ENCODE data around the gene MYH7B. TPM values are rescaled to one million over a fixed set of nuclear protein-coding genes. Genes with fewer than 3 reads are reported as not detected.
A peak's percentile ranks its signal among the peaks of the same experiment; 100 is the strongest.

Gene MYH7B
- total RNA-seq, 1 experiment from 2014 or later, result 0.98 TPM

DNA sequence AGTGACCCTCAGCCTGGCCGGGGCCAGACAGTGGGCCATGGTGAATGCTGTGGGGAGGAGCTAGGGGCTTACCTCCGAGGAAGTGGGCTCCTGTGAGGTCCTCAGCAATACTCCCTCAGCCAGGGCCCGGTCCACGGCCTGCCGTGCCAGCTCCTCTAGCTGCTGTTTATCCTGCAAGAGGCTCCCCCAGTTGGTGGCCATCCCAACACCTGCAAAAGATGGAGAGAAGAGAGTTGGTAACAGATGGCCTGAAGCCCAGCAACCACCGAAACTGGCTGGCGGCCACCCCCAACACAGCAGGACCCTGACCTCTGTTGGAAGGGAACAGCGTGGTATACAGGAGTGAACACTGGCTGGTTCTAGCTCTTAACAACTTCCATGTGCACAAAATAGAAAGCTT, 4.0 kb upstream of the MYH7B start:
- H3K27ac Mint-ChIP-seq, result peak overlapping the region; percentile 41; the same call in 1 of the 2 replicates

DNA sequence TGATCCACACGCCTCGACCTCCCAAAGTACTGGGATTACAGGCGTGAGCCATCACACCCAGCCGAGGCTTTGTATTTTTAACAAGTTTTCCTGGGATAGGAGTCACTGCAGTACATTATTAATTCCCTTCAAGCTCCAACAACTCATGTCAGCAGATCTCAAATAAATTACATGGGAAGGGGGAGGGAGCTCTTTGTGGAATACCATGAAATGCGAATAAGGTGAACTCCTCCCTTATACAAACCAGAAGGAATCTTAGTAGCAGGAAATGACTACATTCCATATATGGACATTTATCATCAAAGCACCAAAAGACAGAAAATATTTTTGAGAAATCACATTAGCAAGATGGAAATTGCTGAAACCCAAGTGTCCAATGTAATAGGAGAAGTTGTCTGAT, 3.0 kb upstream of the MYH7B start:
- POLR2A ChIA-PET, result no interaction called here
- TF ChIP-seq CREB1 (CRISPR knock-in tag; IDR thresholded peaks at IDR 0.05) (no peak), CREM (CRISPR knock-in tag; IDR thresholded peaks at IDR 0.05) (no peak), HMGA2 (CRISPR knock-in tag; IDR thresholded peaks at IDR 0.05) (no peak)
- TF ChIP-seq, protein P1, sequence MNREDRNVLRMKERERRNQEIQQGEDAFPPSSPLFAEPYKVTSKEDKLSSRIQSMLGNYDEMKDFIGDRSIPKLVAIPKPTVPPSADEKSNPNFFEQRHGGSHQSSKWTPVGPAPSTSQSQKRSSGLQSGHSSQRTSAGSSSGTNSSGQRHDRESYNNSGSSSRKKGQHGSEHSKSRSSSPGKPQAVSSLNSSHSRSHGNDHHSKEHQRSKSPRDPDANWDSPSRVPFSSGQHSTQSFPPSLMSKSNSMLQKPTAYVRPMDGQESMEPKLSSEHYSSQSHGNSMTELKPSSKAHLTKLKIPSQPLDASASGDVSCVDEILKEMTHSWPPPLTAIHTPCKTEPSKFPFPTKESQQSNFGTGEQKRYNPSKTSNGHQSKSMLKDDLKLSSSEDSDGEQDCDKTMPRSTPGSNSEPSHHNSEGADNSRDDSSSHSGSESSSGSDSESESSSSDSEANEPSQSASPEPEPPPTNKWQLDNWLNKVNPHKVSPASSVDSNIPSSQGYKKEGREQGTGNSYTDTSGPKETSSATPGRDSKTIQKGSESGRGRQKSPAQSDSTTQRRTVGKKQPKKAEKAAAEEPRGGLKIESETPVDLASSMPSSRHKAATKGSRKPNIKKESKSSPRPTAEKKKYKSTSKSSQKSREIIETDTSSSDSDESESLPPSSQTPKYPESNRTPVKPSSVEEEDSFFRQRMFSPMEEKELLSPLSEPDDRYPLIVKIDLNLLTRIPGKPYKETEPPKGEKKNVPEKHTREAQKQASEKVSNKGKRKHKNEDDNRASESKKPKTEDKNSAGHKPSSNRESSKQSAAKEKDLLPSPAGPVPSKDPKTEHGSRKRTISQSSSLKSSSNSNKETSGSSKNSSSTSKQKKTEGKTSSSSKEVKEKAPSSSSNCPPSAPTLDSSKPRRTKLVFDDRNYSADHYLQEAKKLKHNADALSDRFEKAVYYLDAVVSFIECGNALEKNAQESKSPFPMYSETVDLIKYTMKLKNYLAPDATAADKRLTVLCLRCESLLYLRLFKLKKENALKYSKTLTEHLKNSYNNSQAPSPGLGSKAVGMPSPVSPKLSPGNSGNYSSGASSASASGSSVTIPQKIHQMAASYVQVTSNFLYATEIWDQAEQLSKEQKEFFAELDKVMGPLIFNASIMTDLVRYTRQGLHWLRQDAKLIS (CRISPR knock-in tag; IDR thresholded peaks at IDR 0.05; ENCODE audit: borderline replicate concordance), result no peak

More for the DNA sequence above, 4.0 kb upstream of the MYH7B start:
- CTCF ChIA-PET, result interaction anchor here (0.6 to 1.8 kb wide), 7 partner anchors 23 to 182 kb away, joined by 3 to 8 read pairs (median 3); partner anchors contain the start of gene GGT7
- peak; percentile 22 for DNase-seq (ENCODE audit: low spot score)
- H3K4me1 Mint-ChIP-seq, result peaks cover 39% of the 10 kb centered on the region
- peaks cover 8% of the 10 kb centered on the region; the same call in 1 of the 2 replicates for H3K27me3 Mint-ChIP-seq (ENCODE audit: low read depth)
- no peaks in the 10 kb centered on the region for H3K9me3 Mint-ChIP-seq
- ATAC-seq, result no peak
- H3K4me3 Mint-ChIP-seq, result no peak overlapping the region
- POLR2A ChIA-PET, result no interaction called here
- peaks cover 5% of the 10 kb centered on the region; the same call in 1 of the 2 replicates for H3K36me3 Mint-ChIP-seq
- TF ChIP-seq CREB1 (CRISPR knock-in tag; IDR thresholded peaks at IDR 0.05) (no peak), ATF1 (CRISPR knock-in tag; IDR thresholded peaks at IDR 0.05) (no peak), NFYB (CRISPR knock-in tag; conservative IDR thresholded peaks at IDR 0.05; ENCODE audit: low read depth) (no peak), HMGA2 (CRISPR knock-in tag; IDR thresholded peaks at IDR 0.05) (no peak), ZNF121 (CRISPR knock-in tag; IDR thresholded peaks at IDR 0.05) (no peak), ETV6 (CRISPR knock-in tag; IDR thresholded peaks at IDR 0.05) (no peak), RELA (CRISPR knock-in tag; IDR thresholded peaks at IDR 0.05; ENCODE audit: borderline replicate concordance) (no peak), OVOL2 (CRISPR knock-in tag; IDR thresholded peaks at IDR 0.05; ENCODE audit: borderline replicate concordance) (no peak), ESRRA (CRISPR knock-in tag; IDR thresholded peaks at IDR 0.05; ENCODE audit: borderline replicate concordance) (no peak), NR1H2 (CRISPR knock-in tag; IDR thresholded peaks at IDR 0.05) (no peak), SMAD4 (CRISPR knock-in tag; IDR thresholded peaks at IDR 0.05) (no peak), NFATC4 (CRISPR knock-in tag; IDR thresholded peaks at IDR 0.05) (no peak), JUN (CRISPR knock-in tag; IDR thresholded peaks at IDR 0.05) (no peak), IRF2 (CRISPR knock-in tag; IDR thresholded peaks at IDR 0.05; ENCODE audit: borderline replicate concordance, low read depth) (no peak)
- TF ChIP-seq, protein P2, sequence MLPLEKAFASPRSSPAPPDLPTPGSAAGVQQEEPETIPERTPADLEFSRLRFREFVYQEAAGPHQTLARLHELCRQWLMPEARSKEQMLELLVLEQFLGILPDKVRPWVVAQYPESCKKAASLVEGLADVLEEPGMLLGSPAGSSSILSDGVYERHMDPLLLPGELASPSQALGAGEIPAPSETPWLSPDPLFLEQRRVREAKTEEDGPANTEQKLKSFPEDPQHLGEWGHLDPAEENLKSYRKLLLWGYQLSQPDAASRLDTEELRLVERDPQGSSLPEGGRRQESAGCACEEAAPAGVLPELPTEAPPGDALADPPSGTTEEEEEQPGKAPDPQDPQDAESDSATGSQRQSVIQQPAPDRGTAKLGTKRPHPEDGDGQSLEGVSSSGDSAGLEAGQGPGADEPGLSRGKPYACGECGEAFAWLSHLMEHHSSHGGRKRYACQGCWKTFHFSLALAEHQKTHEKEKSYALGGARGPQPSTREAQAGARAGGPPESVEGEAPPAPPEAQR (CRISPR knock-in tag; IDR thresholded peaks at IDR 0.05), result no peak
- TF ChIP-seq, protein P3, sequence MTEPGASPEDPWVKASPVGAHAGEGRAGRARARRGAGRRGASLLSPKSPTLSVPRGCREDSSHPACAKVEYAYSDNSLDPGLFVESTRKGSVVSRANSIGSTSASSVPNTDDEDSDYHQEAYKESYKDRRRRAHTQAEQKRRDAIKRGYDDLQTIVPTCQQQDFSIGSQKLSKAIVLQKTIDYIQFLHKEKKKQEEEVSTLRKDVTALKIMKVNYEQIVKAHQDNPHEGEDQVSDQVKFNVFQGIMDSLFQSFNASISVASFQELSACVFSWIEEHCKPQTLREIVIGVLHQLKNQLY (CRISPR knock-in tag; IDR thresholded peaks at IDR 0.05), result no peak
- TF ChIP-seq, protein P4, sequence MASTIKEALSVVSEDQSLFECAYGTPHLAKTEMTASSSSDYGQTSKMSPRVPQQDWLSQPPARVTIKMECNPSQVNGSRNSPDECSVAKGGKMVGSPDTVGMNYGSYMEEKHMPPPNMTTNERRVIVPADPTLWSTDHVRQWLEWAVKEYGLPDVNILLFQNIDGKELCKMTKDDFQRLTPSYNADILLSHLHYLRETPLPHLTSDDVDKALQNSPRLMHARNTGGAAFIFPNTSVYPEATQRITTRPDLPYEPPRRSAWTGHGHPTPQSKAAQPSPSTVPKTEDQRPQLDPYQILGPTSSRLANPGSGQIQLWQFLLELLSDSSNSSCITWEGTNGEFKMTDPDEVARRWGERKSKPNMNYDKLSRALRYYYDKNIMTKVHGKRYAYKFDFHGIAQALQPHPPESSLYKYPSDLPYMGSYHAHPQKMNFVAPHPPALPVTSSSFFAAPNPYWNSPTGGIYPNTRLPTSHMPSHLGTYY (CRISPR knock-in tag; IDR thresholded peaks at IDR 0.05), result no peak
- TF ChIP-seq, protein P5, sequence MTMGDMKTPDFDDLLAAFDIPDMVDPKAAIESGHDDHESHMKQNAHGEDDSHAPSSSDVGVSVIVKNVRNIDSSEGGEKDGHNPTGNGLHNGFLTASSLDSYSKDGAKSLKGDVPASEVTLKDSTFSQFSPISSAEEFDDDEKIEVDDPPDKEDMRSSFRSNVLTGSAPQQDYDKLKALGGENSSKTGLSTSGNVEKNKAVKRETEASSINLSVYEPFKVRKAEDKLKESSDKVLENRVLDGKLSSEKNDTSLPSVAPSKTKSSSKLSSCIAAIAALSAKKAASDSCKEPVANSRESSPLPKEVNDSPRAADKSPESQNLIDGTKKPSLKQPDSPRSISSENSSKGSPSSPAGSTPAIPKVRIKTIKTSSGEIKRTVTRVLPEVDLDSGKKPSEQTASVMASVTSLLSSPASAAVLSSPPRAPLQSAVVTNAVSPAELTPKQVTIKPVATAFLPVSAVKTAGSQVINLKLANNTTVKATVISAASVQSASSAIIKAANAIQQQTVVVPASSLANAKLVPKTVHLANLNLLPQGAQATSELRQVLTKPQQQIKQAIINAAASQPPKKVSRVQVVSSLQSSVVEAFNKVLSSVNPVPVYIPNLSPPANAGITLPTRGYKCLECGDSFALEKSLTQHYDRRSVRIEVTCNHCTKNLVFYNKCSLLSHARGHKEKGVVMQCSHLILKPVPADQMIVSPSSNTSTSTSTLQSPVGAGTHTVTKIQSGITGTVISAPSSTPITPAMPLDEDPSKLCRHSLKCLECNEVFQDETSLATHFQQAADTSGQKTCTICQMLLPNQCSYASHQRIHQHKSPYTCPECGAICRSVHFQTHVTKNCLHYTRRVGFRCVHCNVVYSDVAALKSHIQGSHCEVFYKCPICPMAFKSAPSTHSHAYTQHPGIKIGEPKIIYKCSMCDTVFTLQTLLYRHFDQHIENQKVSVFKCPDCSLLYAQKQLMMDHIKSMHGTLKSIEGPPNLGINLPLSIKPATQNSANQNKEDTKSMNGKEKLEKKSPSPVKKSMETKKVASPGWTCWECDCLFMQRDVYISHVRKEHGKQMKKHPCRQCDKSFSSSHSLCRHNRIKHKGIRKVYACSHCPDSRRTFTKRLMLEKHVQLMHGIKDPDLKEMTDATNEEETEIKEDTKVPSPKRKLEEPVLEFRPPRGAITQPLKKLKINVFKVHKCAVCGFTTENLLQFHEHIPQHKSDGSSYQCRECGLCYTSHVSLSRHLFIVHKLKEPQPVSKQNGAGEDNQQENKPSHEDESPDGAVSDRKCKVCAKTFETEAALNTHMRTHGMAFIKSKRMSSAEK (CRISPR knock-in tag; IDR thresholded peaks at IDR 0.05; ENCODE audit: borderline replicate concordance), result no peak
- TF ChIP-seq, protein P6, sequence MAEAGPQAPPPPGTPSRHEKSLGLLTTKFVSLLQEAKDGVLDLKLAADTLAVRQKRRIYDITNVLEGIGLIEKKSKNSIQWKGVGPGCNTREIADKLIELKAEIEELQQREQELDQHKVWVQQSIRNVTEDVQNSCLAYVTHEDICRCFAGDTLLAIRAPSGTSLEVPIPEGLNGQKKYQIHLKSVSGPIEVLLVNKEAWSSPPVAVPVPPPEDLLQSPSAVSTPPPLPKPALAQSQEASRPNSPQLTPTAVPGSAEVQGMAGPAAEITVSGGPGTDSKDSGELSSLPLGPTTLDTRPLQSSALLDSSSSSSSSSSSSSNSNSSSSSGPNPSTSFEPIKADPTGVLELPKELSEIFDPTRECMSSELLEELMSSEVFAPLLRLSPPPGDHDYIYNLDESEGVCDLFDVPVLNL (CRISPR knock-in tag; IDR thresholded peaks at IDR 0.05; ENCODE audit: borderline replicate concordance, low read depth), result no peak

More for the DNA sequence above, 3.0 kb upstream of the MYH7B start:
- CTCF ChIA-PET, result interaction anchor here (1.2 to 2.3 kb wide), 4 partner anchors 46 to 183 kb away, joined by 3 to 9 read pairs (median 4); partner anchors contain the start of genes ACSS2 and GGT7
- DNase-seq (ENCODE audit: low spot score) (no peak), ATAC-seq (no peak)
- Mint-ChIP-seq H3K27ac (no peak overlapping the region; the same call in 1 of the 2 replicates), H3K27me3 (ENCODE audit: low read depth) (peaks cover 8% of the 10 kb centered on the region; the same call in 1 of the 2 replicates), H3K36me3 (peaks cover 5% of the 10 kb centered on the region; the same call in 1 of the 2 replicates), H3K9me3 (no peaks in the 10 kb centered on the region), H3K4me1 (peaks cover 44% of the 10 kb centered on the region), H3K4me3 (no peak overlapping the region)

All from WTC11 (cell line).